Thyroid gland (tissue), 4 donors: Measurements from ENCODE around the gene SLC38A2. TPM values are rescaled to one million over a fixed set of nuclear protein-coding genes. Genes with fewer than 3 reads are reported as not detected.

Experiments
- DNase-seq, 2 donors: peaks; one replicate each; pipeline ENCODE4 v3.0.0-alpha.2; 2019
- H3K27ac ChIP-seq, 3 donors: fragments of 200-600 bp; sonication (generic); 1 replicate in 2 of 3; 2 replicates in 1 of 3; pipeline ENCODE4 v1.5.1; 2016 to 2019; ENCODE audit warnings: mild to moderate bottlenecking in 1 of 3, moderate library complexity in 1 of 3
- H3K27me3 ChIP-seq: fragments of 200-600 bp; sonication (generic); one replicate; pipeline ENCODE4 v1.5.1; 2019
- H3K36me3 ChIP-seq, 2 donors: fragments of 200-600 bp; sonication (generic); one replicate each; pipeline ENCODE4 v1.5.1; 2016 to 2019
- H3K4me1 ChIP-seq, 2 donors: fragments of 200-600 bp; sonication (generic); one replicate each; pipeline ENCODE4 v1.5.1; 2017 to 2019
- H3K4me3 ChIP-seq, 3 donors: fragments of 200-600 bp; sonication (generic); replicated peaks in 1 of 3; 1 replicate in 2 of 3; 2 replicates in 1 of 3; pipeline ENCODE4 v1.5.1; 2016; ENCODE audit warnings: mild to moderate bottlenecking in 1 of 3
- H3K9me3 ChIP-seq: fragments of 200-600 bp; sonication (generic); one replicate; pipeline ENCODE4 v1.5.1; 2017
- POLR2A ChIP-seq, 2 donors: fragments of 450-650 bp; IDR thresholded peaks; one replicate each; pipeline ENCODE4 v1.6.1; 2017; ENCODE audit warnings: antibody characterized with exemption in 2 of 2, mild to moderate bottlenecking in 2 of 2, moderate library complexity in 1 of 2
- WGBS, 2 donors: methylation state at CpG; one replicate each; pipeline ENCODE4 v1.1.5; 2017; 5-methylcytosine and 5-hydroxymethylcytosine counted together
- intact Hi-C: fragments of 100-400 bp; cut with DNase I; formaldehyde crosslinking; loops from one replicate; pipeline ENCODE4 v1.15.1; 2023
- total RNA-seq, 4 donors: library from RNA; depleted of rRNA; stranded (reverse); fragments of >200 nt; gene quantifications; one replicate each; pipeline ENCODE4 v1.2.3, GENCODE V29; 2016
- TF ChIP-seq, protein P1 (sequence below), 6 experiments: fragments of 200-600 bp in 3 of 6; fragments of 450-650 bp in 3 of 6; sonication (generic) in 3 of 6; IDR thresholded peaks; one replicate each; pipeline ENCODE4 v1.5.1; 2016 to 2019; ENCODE audit warnings: antibody characterized with exemption in 6 of 6, mild to moderate bottlenecking in 2 of 6, inconsistent platforms in 1 of 6, moderate library complexity in 1 of 6

SLC38A2 gene
- total RNA-seq, 4 donors from 2014 or later = 210 to 460 (median 314) TPM

- DNase-seq = no peak
- Histone ChIP-seq H3K4me1 (peaks cover 0 to 5% of the 10 kb centered on the region in 2 donors), H3K9me3 (no peaks in the 10 kb centered on the region), H3K36me3 (peaks cover 28 to 30% of the 10 kb centered on the region in 2 donors), H3K27me3 (no peaks in the 10 kb centered on the region), H3K4me3 (no peak overlapping the region), H3K27ac (no peak overlapping the region)
- no peak for TF ChIP-seq POLR2A (IDR thresholded peaks at IDR 0.05)
- TF ChIP-seq, protein P1, sequence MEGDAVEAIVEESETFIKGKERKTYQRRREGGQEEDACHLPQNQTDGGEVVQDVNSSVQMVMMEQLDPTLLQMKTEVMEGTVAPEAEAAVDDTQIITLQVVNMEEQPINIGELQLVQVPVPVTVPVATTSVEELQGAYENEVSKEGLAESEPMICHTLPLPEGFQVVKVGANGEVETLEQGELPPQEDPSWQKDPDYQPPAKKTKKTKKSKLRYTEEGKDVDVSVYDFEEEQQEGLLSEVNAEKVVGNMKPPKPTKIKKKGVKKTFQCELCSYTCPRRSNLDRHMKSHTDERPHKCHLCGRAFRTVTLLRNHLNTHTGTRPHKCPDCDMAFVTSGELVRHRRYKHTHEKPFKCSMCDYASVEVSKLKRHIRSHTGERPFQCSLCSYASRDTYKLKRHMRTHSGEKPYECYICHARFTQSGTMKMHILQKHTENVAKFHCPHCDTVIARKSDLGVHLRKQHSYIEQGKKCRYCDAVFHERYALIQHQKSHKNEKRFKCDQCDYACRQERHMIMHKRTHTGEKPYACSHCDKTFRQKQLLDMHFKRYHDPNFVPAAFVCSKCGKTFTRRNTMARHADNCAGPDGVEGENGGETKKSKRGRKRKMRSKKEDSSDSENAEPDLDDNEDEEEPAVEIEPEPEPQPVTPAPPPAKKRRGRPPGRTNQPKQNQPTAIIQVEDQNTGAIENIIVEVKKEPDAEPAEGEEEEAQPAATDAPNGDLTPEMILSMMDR (IDR thresholded peaks at IDR 0.05) = no peak
- intact Hi-C loops = no loop called here
- 75 to 78% methylated on average over 5 of the region's 5 CpGs for WGBS, 2 donors
Measured at GRCh38 chr12:46356655-46357437, 15.7 kb downstream of the SLC38A2 start.

- WGBS, 2 donors = 20 to 22% methylated on average over 1 of the region's 1 CpG
- intact Hi-C loops = no loop called here
- no peak overlapping the region for H3K27ac ChIP-seq
Measured at GRCh38 chr12:46354802-46355199, 17.8 kb downstream of the SLC38A2 start.

DNA sequence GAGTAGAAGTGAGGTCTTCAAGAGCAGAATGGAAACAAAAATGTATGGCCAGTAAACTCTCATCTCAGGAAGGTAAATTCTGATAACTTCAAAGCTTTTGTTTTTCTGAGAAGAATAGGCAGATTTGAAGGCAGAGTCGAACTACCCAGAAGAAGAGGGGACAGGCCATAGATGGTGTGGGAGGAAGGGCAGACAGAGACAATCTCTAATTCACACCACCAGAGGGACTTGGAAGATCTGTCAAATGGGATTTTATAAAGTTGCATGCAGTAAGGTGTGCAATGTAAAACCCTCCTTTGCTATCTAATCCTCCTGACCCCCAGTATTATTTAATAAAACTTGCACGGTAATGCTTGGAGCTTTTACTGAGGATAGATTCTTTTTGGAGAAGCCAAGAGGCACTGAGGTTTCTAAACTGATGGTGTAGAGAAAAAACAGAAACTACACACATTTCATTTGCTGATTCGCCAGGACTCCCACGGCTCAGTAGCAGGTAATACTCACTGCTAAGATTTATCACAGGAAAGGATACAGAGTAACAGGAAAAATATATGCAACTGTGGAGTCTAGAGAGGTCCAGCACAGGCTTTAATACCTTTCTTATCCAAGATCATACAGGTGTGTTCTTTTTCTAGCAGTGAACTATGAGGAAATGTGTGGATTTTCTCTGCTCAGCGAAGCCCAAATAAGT lies 18.3 kb downstream of the SLC38A2 start:
- intact Hi-C loops = no loop called here
- no peak for DNase-seq
- WGBS, 2 donors = 55 to 60% methylated on average over 5 of the region's 5 CpGs

More at GRCh38 chr12:46354802-46355199, 17.8 kb downstream of the SLC38A2 start:
- Histone ChIP-seq H3K4me3 (no peak overlapping the region), H3K27me3 (no peaks in the 10 kb centered on the region), H3K4me1 (no peaks in the 10 kb centered on the region), H3K36me3 (peaks cover 7 to 9% of the 10 kb centered on the region in 2 donors), H3K9me3 (no peaks in the 10 kb centered on the region)
- DNase-seq = no peak
- TF ChIP-seq, protein P1 (IDR thresholded peaks at IDR 0.05) = no peak
- TF ChIP-seq POLR2A (IDR thresholded peaks at IDR 0.05) = no peak

DNA sequence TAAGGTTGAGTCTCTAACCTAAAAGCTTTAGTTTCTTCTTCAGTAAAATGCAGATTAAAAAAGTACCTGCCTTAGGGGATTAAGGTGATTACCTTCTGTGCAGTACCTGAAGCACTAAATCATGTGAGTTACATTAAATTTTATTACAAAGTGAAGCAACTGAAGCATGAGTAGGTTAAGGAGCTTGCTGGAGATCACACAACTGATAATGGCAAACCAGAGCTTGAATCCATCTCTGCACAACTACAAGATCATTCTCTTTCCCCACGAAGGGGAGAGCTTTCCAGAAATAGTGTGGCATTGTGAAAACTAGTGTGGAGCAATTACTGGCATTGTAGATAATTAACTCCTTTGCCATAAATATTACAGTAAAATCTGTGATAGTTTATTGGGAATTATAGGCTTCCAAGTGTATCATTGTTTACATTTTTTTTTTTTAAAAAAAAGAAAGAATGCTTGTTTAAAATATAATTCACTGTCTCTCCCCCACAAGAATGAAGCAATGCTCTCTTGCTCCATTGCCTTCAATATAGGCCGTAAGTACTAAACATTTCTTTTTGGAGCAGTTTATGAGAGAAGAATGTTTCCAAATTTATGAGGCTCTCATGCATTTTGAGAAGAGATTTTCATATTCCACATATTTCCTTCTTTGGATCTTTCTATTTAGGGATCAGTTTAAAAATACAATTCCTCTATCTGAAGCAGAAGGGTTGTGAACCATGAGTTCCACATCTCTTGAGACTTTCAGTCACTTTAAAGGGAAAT lies 20.5 kb downstream of the SLC38A2 start:
- TF ChIP-seq, protein P1 (IDR thresholded peaks at IDR 0.05) = no peak
- no peak for TF ChIP-seq POLR2A (IDR thresholded peaks at IDR 0.05)
- WGBS, 2 donors = 43 to 54% methylated on average over 2 of the region's 2 CpGs
- H3K27ac ChIP-seq = no peak overlapping the region
- DNase-seq = no peak
- H3K27me3 ChIP-seq = no peaks in the 10 kb centered on the region
- H3K9me3 ChIP-seq = no peaks in the 10 kb centered on the region
- no peaks in the 10 kb centered on the region for H3K36me3 ChIP-seq
- intact Hi-C loops = no loop called here
- no peak overlapping the region for H3K4me3 ChIP-seq
- no peaks in the 10 kb centered on the region for H3K4me1 ChIP-seq

More for the DNA sequence above, 18.3 kb downstream of the SLC38A2 start:
- no peak for TF ChIP-seq POLR2A (IDR thresholded peaks at IDR 0.05)
- TF ChIP-seq, protein P1 (IDR thresholded peaks at IDR 0.05) = no peak
- peaks cover 3 to 4% of the 10 kb centered on the region in 2 donors for H3K36me3 ChIP-seq
- H3K27me3 ChIP-seq = no peaks in the 10 kb centered on the region
- H3K9me3 ChIP-seq = no peaks in the 10 kb centered on the region
- no peak overlapping the region for H3K27ac ChIP-seq
- no peak overlapping the region for H3K4me3 ChIP-seq
- no peaks in the 10 kb centered on the region for H3K4me1 ChIP-seq
